ENCODE data around the gene PPIL1. TPM values are rescaled to one million over a fixed set of nuclear protein-coding genes. Genes with fewer than 3 reads are reported as not detected.
A peak's percentile ranks its signal among the peaks of the same experiment; 100 is the strongest.

PPIL1 gene
- total RNA-seq, 1 donor from 2014 or later = 36.6 TPM

- peaks cover 4% of the 10 kb centered on the region for H3K36me3 Mint-ChIP-seq (ENCODE audit: low read depth, unreplicated experiment)
These were observed 29.4 kb downstream of the PPIL1 start for GRCh38 chr6:36845233-36845632.

GRCh38 chr6:36844232-36845170 is 30.1 kb downstream of the PPIL1 start:
- Histone ChIP-seq H3K27me3 (ENCODE audit: insufficient read depth, low read length) (peaks cover 3% of the 10 kb centered on the region), H3K4me2 (ENCODE audit: low read length) (no peak overlapping the region), H3K36me3 (ENCODE audit: insufficient read depth, low read length) (no peaks in the 10 kb centered on the region), H3K79me2 (ENCODE audit: insufficient read depth, low read length) (no peaks in the 10 kb centered on the region), H3K9ac (ENCODE audit: low read length) (no peak overlapping the region), H3K4me3 (ENCODE audit: insufficient read depth, low read depth, low read length) (no peak overlapping the region), H2AFZ (ENCODE audit: low read depth, low read length) (no peak overlapping the region), H3K4me1 (ENCODE audit: insufficient read depth, low read length) (peaks cover 15% of the 10 kb centered on the region), H3K9me3 (ENCODE audit: insufficient read depth, low read depth, low read length) (no peaks in the 10 kb centered on the region), H3K27ac (ENCODE audit: low read depth, low read length) (no peak overlapping the region), H4K20me1 (ENCODE audit: insufficient read depth, low read length) (no peaks in the 10 kb centered on the region)
- TF ChIP-seq CTCF (IDR thresholded peaks at IDR 0.05; ENCODE audit: insufficient read depth, low read depth, low read length) (no peak), EZH2 (IDR thresholded peaks at IDR 0.05; ENCODE audit: insufficient read depth, low read length) (no peak)
- H3K27ac Mint-ChIP-seq (ENCODE audit: unreplicated experiment) = peak overlapping the region; percentile 56
- no peak for DNase-seq (ENCODE audit: low read depth)
- H3K4me3 Mint-ChIP-seq (ENCODE audit: unreplicated experiment) = no peak overlapping the region
- FAIRE-seq = no peak
- peaks cover 12% of the 10 kb centered on the region for H3K4me1 Mint-ChIP-seq (ENCODE audit: low read depth, unreplicated experiment)
- H3K9me3 Mint-ChIP-seq (ENCODE audit: unreplicated experiment) = peaks cover 2% of the 10 kb centered on the region
- H3K36me3 Mint-ChIP-seq (ENCODE audit: low read depth, unreplicated experiment) = peaks cover 4% of the 10 kb centered on the region
- H3K27me3 Mint-ChIP-seq (ENCODE audit: low read depth, unreplicated experiment) = peaks cover 43% of the 10 kb centered on the region

More at GRCh38 chr6:36845233-36845632, 29.4 kb downstream of the PPIL1 start:
- no peaks in the 10 kb centered on the region for H3K9me3 ChIP-seq (ENCODE audit: insufficient read depth, low read depth, low read length)
- H3K4me2 ChIP-seq (ENCODE audit: low read length) = no peak overlapping the region
- no peaks in the 10 kb centered on the region for H3K79me2 ChIP-seq (ENCODE audit: insufficient read depth, low read length)
- DNase-seq (ENCODE audit: low read depth) (no peak), FAIRE-seq (no peak)
- H3K36me3 ChIP-seq (ENCODE audit: insufficient read depth, low read length) = no peaks in the 10 kb centered on the region
- no peak for TF ChIP-seq CTCF (IDR thresholded peaks at IDR 0.05; ENCODE audit: insufficient read depth, low read depth, low read length)
- no peak for TF ChIP-seq EZH2 (IDR thresholded peaks at IDR 0.05; ENCODE audit: insufficient read depth, low read length)
- no peaks in the 10 kb centered on the region for H4K20me1 ChIP-seq (ENCODE audit: insufficient read depth, low read length)
- no peak overlapping the region for H3K9ac ChIP-seq (ENCODE audit: low read length)
- Mint-ChIP-seq H3K9me3 (ENCODE audit: unreplicated experiment) (peaks cover 4% of the 10 kb centered on the region), H3K27me3 (ENCODE audit: low read depth, unreplicated experiment) (peaks cover 40% of the 10 kb centered on the region), H3K4me1 (ENCODE audit: low read depth, unreplicated experiment) (peaks cover 13% of the 10 kb centered on the region), H3K27ac (ENCODE audit: unreplicated experiment) (no peak overlapping the region), H3K4me3 (ENCODE audit: unreplicated experiment) (no peak overlapping the region)
- H3K4me1 ChIP-seq (ENCODE audit: insufficient read depth, low read length) = peaks cover 12% of the 10 kb centered on the region
- peaks cover 1% of the 10 kb centered on the region for H3K27me3 ChIP-seq (ENCODE audit: insufficient read depth, low read length)
- no peak overlapping the region for H3K27ac ChIP-seq (ENCODE audit: low read depth, low read length)
- H3K4me3 ChIP-seq (ENCODE audit: insufficient read depth, low read depth, low read length) = no peak overlapping the region
- H2AFZ ChIP-seq (ENCODE audit: low read depth, low read length) = no peak overlapping the region

- Mint-ChIP-seq H3K27ac (ENCODE audit: unreplicated experiment) (peak overlapping the region; percentile 28), H3K4me1 (ENCODE audit: low read depth, unreplicated experiment) (no peaks in the 10 kb centered on the region), H3K27me3 (ENCODE audit: low read depth, unreplicated experiment) (peaks cover 52% of the 10 kb centered on the region), H3K9me3 (ENCODE audit: unreplicated experiment) (peaks cover 4% of the 10 kb centered on the region), H3K36me3 (ENCODE audit: low read depth, unreplicated experiment) (peaks cover 4% of the 10 kb centered on the region), H3K4me3 (ENCODE audit: unreplicated experiment) (no peak overlapping the region)
- no peaks in the 10 kb centered on the region for H4K20me1 ChIP-seq (ENCODE audit: insufficient read depth, low read length)
- no peak overlapping the region for H3K4me2 ChIP-seq (ENCODE audit: low read length)
- peaks cover 15% of the 10 kb centered on the region for H3K27me3 ChIP-seq (ENCODE audit: insufficient read depth, low read length)
- no peak for TF ChIP-seq CTCF (IDR thresholded peaks at IDR 0.05; ENCODE audit: insufficient read depth, low read depth, low read length)
- TF ChIP-seq EZH2 (IDR thresholded peaks at IDR 0.05; ENCODE audit: insufficient read depth, low read length) = no peak
- no peak overlapping the region for H3K9ac ChIP-seq (ENCODE audit: low read length)
- H3K4me1 ChIP-seq (ENCODE audit: insufficient read depth, low read length) = peaks cover 14% of the 10 kb centered on the region
- no peak overlapping the region for H3K27ac ChIP-seq (ENCODE audit: low read depth, low read length)
- no peak for FAIRE-seq
- DNase-seq (ENCODE audit: low read depth) = no peak
- no peak overlapping the region for H3K4me3 ChIP-seq (ENCODE audit: insufficient read depth, low read depth, low read length)
- no peak overlapping the region for H2AFZ ChIP-seq (ENCODE audit: low read depth, low read length)
- H3K36me3 ChIP-seq (ENCODE audit: insufficient read depth, low read length) = no peaks in the 10 kb centered on the region
- H3K79me2 ChIP-seq (ENCODE audit: insufficient read depth, low read length) = no peaks in the 10 kb centered on the region
- H3K9me3 ChIP-seq (ENCODE audit: insufficient read depth, low read depth, low read length) = no peaks in the 10 kb centered on the region
These were observed 31.4 kb downstream of the PPIL1 start for GRCh38 chr6:36843170-36843569.
